ENCODE measurements around the gene ANKMY1.

The ANKMY1 gene

GRCh38 chr2:240477916-240478315 is 79.9 kb downstream of the ANKMY1 start:
- no peak for DNase-seq (ENCODE audit: low read depth in 3 of 3)

- DNase-seq (ENCODE audit: low read depth in 3 of 3): no peak
These were observed 84.6 kb downstream of the ANKMY1 start for GRCh38 chr2:240473211-240473610.

- no peak for DNase-seq (ENCODE audit: low read depth in 3 of 3)
These were observed 85.6 kb downstream of the ANKMY1 start for GRCh38 chr2:240472078-240472790.

- DNase-seq (ENCODE audit: low read depth in 3 of 3): no peak
These were observed 88.0 kb downstream of the ANKMY1 start for GRCh38 chr2:240469740-240470139.

GRCh38 chr2:240469239-240469636 is 88.5 kb downstream of the ANKMY1 start:
- no peak for DNase-seq (ENCODE audit: low read depth in 3 of 3)

- no peak for DNase-seq (ENCODE audit: low read depth in 3 of 3)
These were observed 89.2 kb downstream of the ANKMY1 start for GRCh38 chr2:240468303-240469238.

- DNase-seq (ENCODE audit: low read depth in 3 of 3): no peak
These were observed 90.0 kb downstream of the ANKMY1 start for GRCh38 chr2:240467659-240468302.

GRCh38 chr2:240467149-240467642 is 90.6 kb downstream of the ANKMY1 start:
- no peak for DNase-seq (ENCODE audit: low read depth in 3 of 3)

GRCh38 chr2:240466579-240467148 is 91.1 kb downstream of the ANKMY1 start:
- no peak for DNase-seq (ENCODE audit: low read depth in 3 of 3)

- DNase-seq (ENCODE audit: low read depth in 3 of 3): no peak
These were observed 91.8 kb downstream of the ANKMY1 start for GRCh38 chr2:240465765-240466578.

GRCh38 chr2:240465268-240465764 is 92.5 kb downstream of the ANKMY1 start:
- DNase-seq (ENCODE audit: low read depth in 3 of 3): no peak

- DNase-seq (ENCODE audit: low read depth in 3 of 3): no peak
These were observed 93.1 kb downstream of the ANKMY1 start for GRCh38 chr2:240464514-240465241.

GRCh38 chr2:240463866-240464481 is 93.8 kb downstream of the ANKMY1 start:
- DNase-seq (ENCODE audit: low read depth in 3 of 3): no peak

- DNase-seq (ENCODE audit: low read depth in 3 of 3): no peak
These were observed 94.4 kb downstream of the ANKMY1 start for GRCh38 chr2:240463274-240463865.

- DNase-seq (ENCODE audit: low read depth in 3 of 3): no peak
These were observed 95.0 kb downstream of the ANKMY1 start for GRCh38 chr2:240462707-240463273.

GRCh38 chr2:240462073-240462706 is 95.6 kb downstream of the ANKMY1 start:
- DNase-seq (ENCODE audit: low read depth in 3 of 3): no peak

GRCh38 chr2:240461471-240462072 is 96.2 kb downstream of the ANKMY1 start:
- no peak for DNase-seq (ENCODE audit: low read depth in 3 of 3)

All from stimulated activated CD4-positive, alpha-beta T cell treated with anti-CD3 and anti-CD28 coated beads, TNF-alpha, amount 100 ng/mL, for 4 hours (primary cell).